SK-N-MC (cell line): ENCODE results near the gene ZBTB14.

ENCODE experiments used
- DNase-seq: peaks from one replicate; pipeline ENCODE4 v3.0.0-alpha.2; 2011; ENCODE audit warnings: low read depth, low spot score
- H3K27ac ChIP-seq: fragments of 200-600 bp; sonication (generic); 2 replicates; pipeline ENCODE4 v1.5.1; 2016; ENCODE audit warnings: mixed run types
- H3K36me3 ChIP-seq: fragments of 200-600 bp; sonication (generic); 2 replicates; pipeline ENCODE4 v1.6.1; 2017; ENCODE audit warnings: antibody characterized with exemption, low read length, mixed read lengths; ENCODE audit not compliant: insufficient read depth
- H3K4me3 ChIP-seq: fragments of 200-600 bp; sonication (generic); 2 replicates; pipeline ENCODE4 v1.5.1; 2016
- H3K9ac ChIP-seq: fragments of 200-600 bp; sonication (generic); 2 replicates; pipeline ENCODE4 v1.8.0; 2017; ENCODE audit warnings: mixed run types, mixed read lengths; ENCODE audit not compliant: insufficient read length
- H3K9me3 ChIP-seq: fragments of 200-600 bp; sonication (generic); 2 replicates; pipeline ENCODE4 v1.6.1; 2017; ENCODE audit warnings: low read depth, mild to moderate bottlenecking, antibody characterized with exemption, low read length, moderate library complexity, mixed read lengths
- EZH2 ChIP-seq: fragments of 200-600 bp; sonication (generic); IDR thresholded peaks from one replicate; pipeline ENCODE4 v1.6.1; 2017; ENCODE audit warnings: antibody characterized with exemption
- FOXP2 ChIP-seq: optimal IDR thresholded peaks from 2 replicates; pipeline ENCODE3; 2011; ENCODE audit warnings: mild to moderate bottlenecking, moderate library complexity; ENCODE audit not compliant: insufficient read depth; ENCODE audit errors: extremely low read length, control extremely low read depth
- POLR2AphosphoS5 ChIP-seq: IDR thresholded peaks from 2 replicates; pipeline ENCODE4 v1.6.1; 2012; ENCODE audit warnings: mild to moderate bottlenecking, low read depth, low read length, borderline replicate concordance

The ZBTB14 gene

DNA sequence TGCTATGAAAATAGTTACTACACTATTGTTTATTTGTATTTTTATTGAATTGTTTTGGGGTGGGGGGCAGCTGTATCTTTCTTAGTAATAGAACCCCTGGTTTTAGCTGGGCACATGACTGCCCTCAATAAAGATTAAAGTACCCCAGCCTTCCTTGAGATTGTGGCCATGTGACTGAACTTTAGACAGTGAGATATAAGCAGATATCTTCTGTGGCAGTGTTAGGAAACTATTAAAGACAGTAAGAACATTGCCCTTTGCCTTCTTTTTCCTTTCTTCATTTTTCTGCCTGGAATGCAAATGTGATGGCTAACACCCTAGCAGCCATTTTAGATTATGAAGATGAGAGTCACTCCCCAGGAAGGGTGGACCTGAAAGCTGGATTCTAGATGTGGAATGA lies 50.6 kb downstream of the ZBTB14 start:
- no peak for DNase-seq
- TF ChIP-seq FOXP2 (no peak), POLR2AphosphoS5 (no peak), EZH2 (no peak)
- Histone ChIP-seq H3K9ac (no peak overlapping the region), H3K9me3 (no peaks in the 10 kb centered on the region), H3K4me3 (no peak overlapping the region), H3K36me3 (no peaks in the 10 kb centered on the region; the same call in 1 of the 2 replicates), H3K27ac (no peak overlapping the region)

DNA sequence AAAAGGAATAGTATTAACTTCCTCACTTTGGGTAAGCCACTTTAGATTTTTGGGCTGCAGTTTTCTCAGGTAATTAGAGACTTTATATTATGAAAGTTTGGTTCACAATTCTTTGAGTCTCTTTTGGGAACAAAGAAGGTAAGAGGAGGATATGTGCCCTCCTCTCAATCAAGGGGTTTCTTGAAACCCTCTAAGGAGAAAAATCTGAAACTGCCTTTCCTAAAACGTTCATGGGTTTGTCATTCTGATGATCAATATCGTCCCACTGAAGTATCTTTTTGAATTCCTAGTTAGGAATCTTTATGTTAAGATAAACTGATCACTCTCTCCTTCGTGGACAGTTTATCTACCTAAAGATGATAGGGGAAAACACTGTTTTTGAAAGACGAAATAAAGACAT lies 56.1 kb downstream of the ZBTB14 start:
- Histone ChIP-seq H3K36me3 (no peaks in the 10 kb centered on the region; the same call in 1 of the 2 replicates), H3K27ac (no peak overlapping the region), H3K9ac (peak overlapping the region; percentile 94), H3K4me3 (peak overlapping the region; percentile 91), H3K9me3 (no peaks in the 10 kb centered on the region)
- no peak for DNase-seq
- no peak for TF ChIP-seq EZH2
- TF ChIP-seq POLR2AphosphoS5, result no peak
- no peak for TF ChIP-seq FOXP2
